ENCODE results near the gene PTPN3.

GRCh38 chr9:109520475-109521132 is 22.5 kb upstream of the PTPN3 start:
- peak; percentile 91 for TF ChIP-seq CTCF (conservative IDR thresholded peaks at IDR 0.05; ENCODE audit: low read depth, low read length)
- no peak for TF ChIP-seq EZH2 (IDR thresholded peaks at IDR 0.05; ENCODE audit: borderline replicate concordance, low read depth, low read length, poor library complexity, severe bottlenecking)
